H1 (cell line): ENCODE results near the gene CEP104. TPM values are rescaled to one million over a fixed set of nuclear protein-coding genes. Genes with fewer than 3 reads are reported as not detected.

Source experiments
- MAX ChIP-seq: IDR thresholded peaks from 2 replicates; pipeline ENCODE4 v1.6.1; 2012; ENCODE audit warnings: inconsistent platforms
- RFX5 ChIP-seq: IDR thresholded peaks from 2 replicates; pipeline ENCODE4 v1.6.1; 2011; ENCODE audit warnings: low read depth, low read length, improper control_type of control experiment, borderline replicate concordance
- RXRA ChIP-seq: IDR thresholded peaks from 2 replicates; pipeline ENCODE4 v1.6.1; 2011; ENCODE audit warnings: low read depth, mild to moderate bottlenecking, low read length, moderate library complexity; ENCODE audit not compliant: insufficient read depth
- SUZ12 ChIP-seq: fragments of 200-600 bp; sonication (generic); IDR thresholded peaks from 2 replicates; pipeline ENCODE4 v1.6.1; 2012; ENCODE audit warnings: mild to moderate bottlenecking, inconsistent platforms, low read length, moderate library complexity, mixed read lengths
- USF2 ChIP-seq: IDR thresholded peaks from 2 replicates; pipeline ENCODE4 v1.6.1; 2011; ENCODE audit warnings: low read length, improper control_type of control experiment
- polyA plus RNA-seq, 7 experiments: library from polyadenylated mRNA; depleted of rRNA in 3 of 7; stranded (reverse) in 5 of 7; unstranded in 2 of 7; fragments of >200 nt in 5 of 7; fragments of 200-250 nt in 2 of 7; gene quantifications; 1 replicate in 5 of 7; 2 replicates in 1 of 7; 4 replicates in 1 of 7; pipeline versions ENCODE4 v1.2.1 to v1.2.3, GENCODE V29; 2011 to 2013; ENCODE audit warnings: missing spikeins in 2 of 7, mixed read lengths in 2 of 7
- total RNA-seq: library from RNA; stranded (reverse); fragmentation: NEBNext Ultra II Directional; extraction: Animal tissue kit (Norgen Biotek cat#: 25700); gene quantifications from 2 replicates; pipeline ENCODE4 v1.2.1, GENCODE V29; 2021
- TF ChIP-seq, protein P1 (sequence below): IDR thresholded peaks from 2 replicates; pipeline ENCODE4 v1.6.1; 2012; ENCODE audit warnings: low read length, inconsistent platforms

The CEP104 gene
- total and polyA plus RNA-seq, 2 of the 8 experiments (the other 6 are each of a cell fraction or from before 2014, with no cell fraction given), result 8.0 to 43.9 TPM

- TF ChIP-seq MAX (no peak), RXRA (no peak), SUZ12 (no peak), USF2 (no peak), RFX5 (no peak)
- TF ChIP-seq, protein P1, sequence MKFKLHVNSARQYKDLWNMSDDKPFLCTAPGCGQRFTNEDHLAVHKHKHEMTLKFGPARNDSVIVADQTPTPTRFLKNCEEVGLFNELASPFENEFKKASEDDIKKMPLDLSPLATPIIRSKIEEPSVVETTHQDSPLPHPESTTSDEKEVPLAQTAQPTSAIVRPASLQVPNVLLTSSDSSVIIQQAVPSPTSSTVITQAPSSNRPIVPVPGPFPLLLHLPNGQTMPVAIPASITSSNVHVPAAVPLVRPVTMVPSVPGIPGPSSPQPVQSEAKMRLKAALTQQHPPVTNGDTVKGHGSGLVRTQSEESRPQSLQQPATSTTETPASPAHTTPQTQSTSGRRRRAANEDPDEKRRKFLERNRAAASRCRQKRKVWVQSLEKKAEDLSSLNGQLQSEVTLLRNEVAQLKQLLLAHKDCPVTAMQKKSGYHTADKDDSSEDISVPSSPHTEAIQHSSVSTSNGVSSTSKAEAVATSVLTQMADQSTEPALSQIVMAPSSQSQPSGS, result no peak
- TF ChIP-seq, all 59 proteins: peak for 0
Measured at GRCh38 chr1:3879787-3880428, 22.9 kb upstream of the CEP104 start (continued).
